Loucy (cell line): ENCODE measurements around the gene STXBP1.

Experiments
- EZH2phosphoT487 ChIP-seq: fragments of 200-600 bp; IDR thresholded peaks from 2 replicates; pipeline ENCODE4 v1.6.1; 2018; ENCODE audit warnings: antibody characterized with exemption, mild to moderate bottlenecking, moderate library complexity, borderline replicate concordance
- TF ChIP-seq, protein P1 (sequence below): fragments of 200-600 bp; sonication (generic); conservative IDR thresholded peaks from 2 replicates; pipeline ENCODE4 v1.5.1; 2014; ENCODE audit warnings: mild to moderate bottlenecking, antibody characterized with exemption, low read length

DNA sequence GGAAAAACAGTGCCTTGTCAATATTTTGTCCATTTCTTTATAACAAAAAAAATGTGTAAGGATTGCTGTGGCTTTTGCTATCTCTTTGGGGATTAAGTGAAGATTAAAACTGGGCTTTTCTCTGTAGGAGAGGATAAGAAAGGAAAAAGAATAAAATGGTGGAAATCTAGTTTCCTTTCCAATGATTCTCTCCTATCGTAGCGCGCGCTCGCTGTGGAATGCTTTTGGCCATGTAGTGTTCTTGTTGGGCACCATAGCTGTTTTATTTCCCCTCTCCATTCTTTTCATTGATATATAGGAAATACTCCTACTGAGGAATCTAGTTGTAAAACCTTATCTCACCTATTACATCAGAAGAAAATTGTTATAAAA is 1.5 kb downstream of the STXBP1 start:
- no peak for TF ChIP-seq EZH2phosphoT487
- TF ChIP-seq, protein P1, sequence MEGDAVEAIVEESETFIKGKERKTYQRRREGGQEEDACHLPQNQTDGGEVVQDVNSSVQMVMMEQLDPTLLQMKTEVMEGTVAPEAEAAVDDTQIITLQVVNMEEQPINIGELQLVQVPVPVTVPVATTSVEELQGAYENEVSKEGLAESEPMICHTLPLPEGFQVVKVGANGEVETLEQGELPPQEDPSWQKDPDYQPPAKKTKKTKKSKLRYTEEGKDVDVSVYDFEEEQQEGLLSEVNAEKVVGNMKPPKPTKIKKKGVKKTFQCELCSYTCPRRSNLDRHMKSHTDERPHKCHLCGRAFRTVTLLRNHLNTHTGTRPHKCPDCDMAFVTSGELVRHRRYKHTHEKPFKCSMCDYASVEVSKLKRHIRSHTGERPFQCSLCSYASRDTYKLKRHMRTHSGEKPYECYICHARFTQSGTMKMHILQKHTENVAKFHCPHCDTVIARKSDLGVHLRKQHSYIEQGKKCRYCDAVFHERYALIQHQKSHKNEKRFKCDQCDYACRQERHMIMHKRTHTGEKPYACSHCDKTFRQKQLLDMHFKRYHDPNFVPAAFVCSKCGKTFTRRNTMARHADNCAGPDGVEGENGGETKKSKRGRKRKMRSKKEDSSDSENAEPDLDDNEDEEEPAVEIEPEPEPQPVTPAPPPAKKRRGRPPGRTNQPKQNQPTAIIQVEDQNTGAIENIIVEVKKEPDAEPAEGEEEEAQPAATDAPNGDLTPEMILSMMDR = no peak
